ENCODE measurements around the gene CADM2. TPM values are rescaled to one million over a fixed set of nuclear protein-coding genes. Genes with fewer than 3 reads are reported as not detected.

The CADM2 gene
- total RNA-seq, 1 donor from 2014 or later = 4.4 TPM

DNA sequence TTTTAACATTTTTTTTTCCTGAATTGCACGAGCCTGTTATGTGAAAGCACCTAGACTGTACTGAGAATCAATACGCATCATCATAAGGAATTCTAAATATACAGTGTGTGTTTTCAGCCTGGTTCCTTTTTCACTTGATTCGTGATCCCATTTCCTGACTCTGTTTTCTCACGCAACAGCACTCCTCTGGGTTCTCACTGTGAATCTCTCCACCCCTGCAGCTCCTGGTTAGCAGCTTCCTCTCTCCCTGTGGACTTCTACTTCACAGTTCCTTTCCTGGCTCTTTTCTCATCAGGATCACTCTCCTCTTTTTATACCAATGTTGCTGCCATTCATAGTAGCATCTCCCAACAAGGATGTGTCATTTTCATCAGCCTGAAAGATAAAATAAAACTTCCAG lies 297.2 kb downstream of the CADM2 start:
- H3K36me3 Mint-ChIP-seq (ENCODE audit: insufficient read depth) = no peaks in the 10 kb centered on the region
- peaks cover 5% of the 10 kb centered on the region for H3K4me1 Mint-ChIP-seq (ENCODE audit: low read depth)
- H3K27ac Mint-ChIP-seq = peak overlapping the region; percentile 0
- H3K4me3 Mint-ChIP-seq (ENCODE audit: low read depth) = no peak overlapping the region
- no peak for DNase-seq (ENCODE audit: low spot score, unreplicated experiment)
- H3K9me3 Mint-ChIP-seq (ENCODE audit: low read depth) = no peaks in the 10 kb centered on the region
- TF ChIP-seq, protein P1, sequence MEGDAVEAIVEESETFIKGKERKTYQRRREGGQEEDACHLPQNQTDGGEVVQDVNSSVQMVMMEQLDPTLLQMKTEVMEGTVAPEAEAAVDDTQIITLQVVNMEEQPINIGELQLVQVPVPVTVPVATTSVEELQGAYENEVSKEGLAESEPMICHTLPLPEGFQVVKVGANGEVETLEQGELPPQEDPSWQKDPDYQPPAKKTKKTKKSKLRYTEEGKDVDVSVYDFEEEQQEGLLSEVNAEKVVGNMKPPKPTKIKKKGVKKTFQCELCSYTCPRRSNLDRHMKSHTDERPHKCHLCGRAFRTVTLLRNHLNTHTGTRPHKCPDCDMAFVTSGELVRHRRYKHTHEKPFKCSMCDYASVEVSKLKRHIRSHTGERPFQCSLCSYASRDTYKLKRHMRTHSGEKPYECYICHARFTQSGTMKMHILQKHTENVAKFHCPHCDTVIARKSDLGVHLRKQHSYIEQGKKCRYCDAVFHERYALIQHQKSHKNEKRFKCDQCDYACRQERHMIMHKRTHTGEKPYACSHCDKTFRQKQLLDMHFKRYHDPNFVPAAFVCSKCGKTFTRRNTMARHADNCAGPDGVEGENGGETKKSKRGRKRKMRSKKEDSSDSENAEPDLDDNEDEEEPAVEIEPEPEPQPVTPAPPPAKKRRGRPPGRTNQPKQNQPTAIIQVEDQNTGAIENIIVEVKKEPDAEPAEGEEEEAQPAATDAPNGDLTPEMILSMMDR (IDR thresholded peaks at IDR 0.05; ENCODE audit: unreplicated experiment) = no peak
- H3K27me3 Mint-ChIP-seq = no peaks in the 10 kb centered on the region

DNA sequence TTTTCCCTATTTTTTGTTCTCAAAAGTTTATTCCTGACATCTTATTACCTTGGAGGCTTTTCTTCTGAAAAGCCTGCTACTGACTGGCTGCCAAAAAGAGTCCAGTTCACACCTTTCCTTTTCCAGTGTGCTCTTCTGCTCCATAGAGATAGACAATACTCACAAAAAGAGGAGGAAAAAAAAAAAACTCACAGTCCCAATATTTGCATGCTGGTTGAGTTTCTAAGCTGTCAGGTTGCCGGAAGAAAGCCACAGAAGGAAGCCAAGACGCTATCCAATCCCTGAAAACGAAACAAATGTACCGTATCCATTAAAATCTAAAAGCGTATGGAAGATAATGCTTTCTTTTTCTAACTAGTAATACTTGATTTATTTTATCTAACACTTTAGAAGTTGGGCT lies 299.5 kb downstream of the CADM2 start:
- H3K36me3 Mint-ChIP-seq (ENCODE audit: insufficient read depth) = no peaks in the 10 kb centered on the region
- no peak overlapping the region for H3K27ac Mint-ChIP-seq
- H3K4me1 Mint-ChIP-seq (ENCODE audit: low read depth) = peaks cover 5% of the 10 kb centered on the region
- H3K4me3 Mint-ChIP-seq (ENCODE audit: low read depth) = no peak overlapping the region
- TF ChIP-seq, protein P1 (IDR thresholded peaks at IDR 0.05; ENCODE audit: unreplicated experiment) = no peak
- no peaks in the 10 kb centered on the region for H3K9me3 Mint-ChIP-seq (ENCODE audit: low read depth)
- H3K27me3 Mint-ChIP-seq = no peaks in the 10 kb centered on the region
- DNase-seq (ENCODE audit: low spot score, unreplicated experiment) = no peak

DNA sequence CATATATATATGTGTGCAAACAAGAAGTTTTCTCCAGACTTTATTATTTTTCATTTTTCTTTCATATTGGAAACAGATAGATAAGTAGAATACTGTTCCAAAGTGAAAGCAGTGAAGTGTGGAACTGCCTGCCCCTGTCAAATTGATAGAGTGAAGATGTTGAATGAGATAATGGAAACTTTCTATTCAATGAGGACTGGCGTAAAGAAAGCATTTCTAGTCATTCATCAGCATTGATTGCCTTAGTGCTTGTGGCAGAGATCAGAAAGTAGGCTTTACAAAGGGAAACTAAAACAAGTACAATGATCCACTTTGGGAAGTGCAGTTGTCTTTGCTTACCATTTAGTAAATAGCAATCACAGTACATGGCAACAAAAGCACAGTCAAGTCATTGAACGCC lies 300.0 kb downstream of the CADM2 start:
- DNase-seq (ENCODE audit: low spot score, unreplicated experiment) = no peak
- TF ChIP-seq, protein P1 (IDR thresholded peaks at IDR 0.05; ENCODE audit: unreplicated experiment) = no peak
- H3K27ac Mint-ChIP-seq = no peak overlapping the region
- peaks cover 5% of the 10 kb centered on the region for H3K4me1 Mint-ChIP-seq (ENCODE audit: low read depth)
- H3K4me3 Mint-ChIP-seq (ENCODE audit: low read depth) = no peak overlapping the region
- no peaks in the 10 kb centered on the region for H3K36me3 Mint-ChIP-seq (ENCODE audit: insufficient read depth)
- H3K27me3 Mint-ChIP-seq = no peaks in the 10 kb centered on the region
- H3K9me3 Mint-ChIP-seq (ENCODE audit: low read depth) = no peaks in the 10 kb centered on the region

DNA sequence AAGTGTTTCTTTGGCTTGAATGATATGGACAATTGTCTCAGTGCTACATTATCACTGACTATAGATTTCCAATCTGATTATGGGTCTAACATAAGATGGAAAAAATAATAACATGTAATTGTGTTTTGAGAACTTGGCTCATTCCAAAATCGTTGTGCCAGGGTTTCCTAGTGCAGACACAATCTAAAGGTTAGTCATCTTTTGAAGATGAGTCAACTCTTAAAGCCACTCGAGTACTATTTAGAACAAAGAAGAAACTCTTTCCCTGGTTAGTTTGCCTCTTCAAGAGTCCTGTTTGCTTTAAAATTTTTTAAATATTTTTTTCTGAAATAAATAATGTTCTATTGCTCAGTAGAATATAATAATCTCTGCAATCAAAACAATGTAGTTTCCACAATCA lies 301.0 kb downstream of the CADM2 start:
- no peak overlapping the region for H3K27ac Mint-ChIP-seq
- DNase-seq (ENCODE audit: low spot score, unreplicated experiment) = no peak
- no peaks in the 10 kb centered on the region for H3K27me3 Mint-ChIP-seq
- H3K9me3 Mint-ChIP-seq (ENCODE audit: low read depth) = no peaks in the 10 kb centered on the region
- TF ChIP-seq, protein P1 (IDR thresholded peaks at IDR 0.05; ENCODE audit: unreplicated experiment) = no peak
- no peaks in the 10 kb centered on the region for H3K36me3 Mint-ChIP-seq (ENCODE audit: insufficient read depth)
- H3K4me3 Mint-ChIP-seq (ENCODE audit: low read depth) = no peak overlapping the region
- peaks cover 5% of the 10 kb centered on the region for H3K4me1 Mint-ChIP-seq (ENCODE audit: low read depth)

DNA sequence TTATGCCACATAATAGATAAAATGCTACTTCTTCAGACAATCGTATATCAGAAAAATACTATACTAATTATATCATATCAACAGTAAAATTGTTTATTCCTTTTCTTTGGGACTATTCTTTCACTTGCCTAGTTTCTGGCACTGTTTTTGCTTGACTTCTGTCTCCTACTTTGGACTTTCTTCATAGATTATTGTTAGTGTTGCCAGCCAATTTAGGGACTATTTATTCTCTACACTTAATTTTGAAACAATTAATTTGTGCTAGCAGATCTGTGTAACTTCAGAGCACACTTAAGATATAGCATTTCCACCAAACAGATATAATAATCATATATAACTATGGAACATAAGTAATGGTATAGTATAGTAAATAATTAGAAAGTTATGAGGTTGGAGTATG lies 305.6 kb downstream of the CADM2 start:
- Mint-ChIP-seq H3K4me1 (ENCODE audit: low read depth) (no peaks in the 10 kb centered on the region), H3K4me3 (ENCODE audit: low read depth) (no peak overlapping the region), H3K36me3 (ENCODE audit: insufficient read depth) (no peaks in the 10 kb centered on the region), H3K9me3 (ENCODE audit: low read depth) (no peaks in the 10 kb centered on the region), H3K27me3 (no peaks in the 10 kb centered on the region), H3K27ac (no peak overlapping the region)
- no peak for DNase-seq (ENCODE audit: low spot score, unreplicated experiment)
- TF ChIP-seq, protein P1 (IDR thresholded peaks at IDR 0.05; ENCODE audit: unreplicated experiment) = no peak
